OCI-M2 (cell line): ENCODE measurements around the gene LGR5.
"Not testable (repeated sequence)": the region's sequence is repeated elsewhere in the genome, so short reads cannot be mapped to it uniquely, and the experiment has no call there.

ENCODE experiments used
- DNase-seq: peaks from one replicate; lab custom pipeline; 2025; ENCODE audit not compliant: unreplicated experiment; lab: John Stamatoyannopoulos, UW

The LGR5 gene

GRCh38 chr12:71472441-71472911 is 32.9 kb downstream of the LGR5 start:
- no peak for DNase-seq

- DNase-seq, result no peak
Measured at GRCh38 chr12:71474791-71475190, 35.2 kb downstream of the LGR5 start.

GRCh38 chr12:71475280-71475679 is 35.7 kb downstream of the LGR5 start:
- DNase-seq, result no peak

- no peak for DNase-seq
Measured at GRCh38 chr12:71476513-71476912, 36.9 kb downstream of the LGR5 start.

GRCh38 chr12:71477609-71478008 is 38.0 kb downstream of the LGR5 start:
- DNase-seq, result no peak

- no peak for DNase-seq
Measured at GRCh38 chr12:71478270-71478669, 38.7 kb downstream of the LGR5 start.

GRCh38 chr12:71484272-71484905 is 44.8 kb downstream of the LGR5 start:
- DNase-seq, result no peak

- not testable (repeated sequence) for DNase-seq
Measured at GRCh38 chr12:71490844-71491243, 51.2 kb downstream of the LGR5 start.

GRCh38 chr12:71492604-71493003 is 53.0 kb downstream of the LGR5 start:
- no peak for DNase-seq

GRCh38 chr12:71499834-71500233 is 60.2 kb downstream of the LGR5 start:
- DNase-seq, result no peak

GRCh38 chr12:71503579-71504391 is 64.2 kb downstream of the LGR5 start:
- no peak for DNase-seq

GRCh38 chr12:71504476-71504875 is 64.9 kb downstream of the LGR5 start:
- no peak for DNase-seq

GRCh38 chr12:71509705-71510104 is 70.1 kb downstream of the LGR5 start:
- no peak for DNase-seq

- DNase-seq, result no peak
Measured at GRCh38 chr12:71517145-71517846, 77.7 kb downstream of the LGR5 start.

GRCh38 chr12:71521125-71521524 is 81.5 kb downstream of the LGR5 start:
- DNase-seq, result no peak

- DNase-seq, result no peak
Measured at GRCh38 chr12:71524626-71525025, 85.0 kb downstream of the LGR5 start.

- DNase-seq, result no peak
Measured at GRCh38 chr12:71533703-71534102, 94.1 kb downstream of the LGR5 start.

GRCh38 chr12:71536279-71536938 is 96.8 kb downstream of the LGR5 start:
- DNase-seq, result no peak

- no peak for DNase-seq
Measured at GRCh38 chr12:71536939-71537622, 97.5 kb downstream of the LGR5 start.

- DNase-seq, result no peak
Measured at GRCh38 chr12:71538807-71539206, 99.2 kb downstream of the LGR5 start.

- no peak for DNase-seq
Measured at GRCh38 chr12:71541583-71541982, 102.0 kb downstream of the LGR5 start.
